GM19452 (cell line): ENCODE measurements around the gene ABHD17C.
"Not testable (repeated sequence)": the region's sequence is repeated elsewhere in the genome, so short reads cannot be mapped to it uniquely, and the experiment has no call there.

Experiments
- ATAC-seq: cut with Tn5 transposase; IDR thresholded peaks from one replicate; pipeline ENCODE4 v1.9.1; 2021; ENCODE audit not compliant: unreplicated experiment

Gene ABHD17C

GRCh38 chr15:80761754-80762153 lies 66.6 kb downstream of the ABHD17C start:
- ATAC-seq: no peak

DNA sequence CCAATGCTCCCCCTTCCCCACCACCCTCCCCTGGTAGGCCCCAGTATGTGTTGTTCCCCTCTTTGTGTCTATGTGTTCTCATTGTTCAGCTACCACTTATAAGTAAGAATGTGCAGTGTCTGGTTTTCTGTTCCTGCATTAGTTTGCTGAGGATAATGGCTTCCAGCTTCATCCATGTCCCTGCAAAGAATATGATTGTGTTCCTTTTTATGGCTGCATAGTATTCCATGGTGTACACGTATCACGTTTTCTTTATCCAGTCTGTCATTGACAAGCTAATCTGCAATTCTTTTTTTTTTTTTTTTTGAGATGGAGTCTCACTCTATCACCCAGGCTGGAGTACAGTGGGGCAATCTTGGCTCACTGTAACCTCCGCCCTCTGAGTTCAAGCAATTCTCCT lies 68.1 kb downstream of the ABHD17C start:
- not testable (repeated sequence) for ATAC-seq

DNA sequence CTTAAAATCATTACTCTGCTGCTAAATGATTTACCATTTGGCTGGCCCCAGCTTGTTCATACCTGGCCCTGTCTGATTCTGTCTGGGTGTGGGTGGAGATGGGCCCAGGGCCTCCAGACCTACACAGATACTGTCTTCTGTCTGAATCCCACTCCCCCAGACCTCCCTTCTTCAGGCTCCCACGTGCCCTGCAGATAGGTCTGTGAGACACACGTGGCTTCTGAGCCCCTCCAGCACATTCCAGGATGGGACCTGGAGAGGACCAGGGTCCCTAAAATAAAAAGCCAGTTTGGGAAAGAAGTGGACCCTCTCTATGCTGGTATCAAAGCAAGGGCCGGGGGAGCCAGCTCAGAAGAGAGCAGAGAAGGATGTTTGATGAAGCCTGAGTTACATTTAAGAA lies 69.4 kb downstream of the ABHD17C start:
- no peak for ATAC-seq

DNA sequence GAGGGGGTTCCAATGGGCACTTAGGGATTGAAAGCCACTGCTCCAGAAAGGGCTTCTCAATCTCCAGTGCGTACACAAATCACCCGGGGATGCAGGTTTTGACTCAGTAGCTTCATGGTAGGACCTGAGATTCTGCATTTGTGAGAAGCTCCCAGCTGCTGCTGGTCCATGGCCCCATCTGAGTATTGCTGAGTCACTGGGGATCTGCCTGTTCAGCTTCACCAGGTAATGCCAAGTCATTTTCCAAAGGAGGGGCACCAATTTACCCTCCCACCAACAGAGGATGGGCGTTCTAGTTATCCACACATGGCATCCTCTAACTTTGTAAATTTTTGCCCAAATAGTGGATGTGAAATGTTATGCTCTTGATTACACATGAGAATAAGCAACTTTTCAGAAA lies 71.2 kb downstream of the ABHD17C start:
- ATAC-seq: no peak

DNA sequence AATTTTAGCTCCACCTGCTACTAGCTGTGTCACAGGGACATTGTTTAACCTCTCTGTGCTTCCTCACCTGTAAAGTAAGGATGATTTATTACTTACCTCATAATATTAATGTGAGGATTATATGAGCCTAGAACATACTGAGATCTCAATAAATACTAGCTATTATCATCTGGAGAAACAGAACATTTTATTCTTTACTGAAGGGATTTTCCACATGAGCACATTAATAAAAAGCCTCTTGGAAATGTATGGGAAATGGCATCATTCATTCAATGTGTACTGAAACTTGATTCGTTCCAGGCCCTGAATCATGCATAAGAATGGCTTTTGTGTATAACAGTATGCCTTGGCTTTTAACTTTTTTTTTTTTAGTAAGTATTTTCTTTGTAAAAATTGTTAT lies 73.0 kb downstream of the ABHD17C start:
- ATAC-seq: no peak

DNA sequence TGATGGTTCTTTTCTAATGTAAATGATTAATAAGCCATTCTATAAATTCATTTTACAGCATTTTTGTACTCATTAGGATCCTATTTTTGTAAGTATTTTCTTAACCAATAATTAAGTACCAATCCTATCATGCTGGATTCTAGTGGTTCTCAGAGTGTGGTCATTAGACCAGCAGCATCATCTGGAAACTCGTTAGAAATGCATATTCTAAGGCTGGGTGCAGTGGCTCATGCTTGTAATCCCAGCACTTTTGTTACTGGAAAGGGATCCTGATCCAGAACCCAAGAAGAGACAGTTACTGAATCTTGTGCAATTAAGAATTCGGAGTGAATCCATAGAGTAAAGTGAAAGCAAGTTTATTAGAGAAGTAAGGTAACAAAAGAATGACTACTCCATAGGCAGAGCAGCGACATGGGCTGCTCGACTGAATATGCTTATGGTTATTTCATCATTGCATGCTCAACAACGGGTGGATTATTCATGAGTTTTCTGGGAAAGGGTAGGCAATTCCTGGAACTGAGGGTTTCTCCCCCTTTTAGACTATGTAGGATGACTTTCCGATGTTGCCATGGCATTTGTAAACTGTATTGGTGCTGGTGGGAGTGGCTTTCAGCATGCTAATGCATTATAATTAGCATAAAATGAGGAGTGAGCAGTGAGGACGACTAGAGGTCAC lies 74.2 kb downstream of the ABHD17C start:
- ATAC-seq: no peak

GRCh38 chr15:80769829-80770705 lies 75.0 kb downstream of the ABHD17C start:
- no peak for ATAC-seq

DNA sequence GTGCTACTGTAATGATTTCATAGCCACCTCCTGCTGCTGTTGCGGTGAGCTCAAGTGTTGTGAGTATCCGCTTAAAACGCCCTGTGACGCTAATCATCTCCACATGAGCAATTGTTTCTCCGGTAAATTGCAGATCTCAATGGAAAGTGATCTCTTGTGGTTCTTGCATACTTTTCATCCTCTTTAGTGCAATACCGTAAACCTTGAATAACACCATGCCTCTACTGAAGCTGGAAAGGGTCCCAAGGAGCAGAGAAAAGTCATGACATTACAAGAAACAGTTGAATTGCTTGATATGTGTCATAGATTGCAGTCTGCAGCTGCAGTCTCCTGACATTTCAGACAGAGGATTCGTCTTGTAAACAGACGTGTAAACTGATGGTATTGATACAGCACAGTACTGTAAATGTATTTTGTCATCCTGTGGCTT lies 78.0 kb downstream of the ABHD17C start:
- no peak for ATAC-seq

- no peak for ATAC-seq
These were observed 78.8 kb downstream of the ABHD17C start for GRCh38 chr15:80773792-80774352.

DNA sequence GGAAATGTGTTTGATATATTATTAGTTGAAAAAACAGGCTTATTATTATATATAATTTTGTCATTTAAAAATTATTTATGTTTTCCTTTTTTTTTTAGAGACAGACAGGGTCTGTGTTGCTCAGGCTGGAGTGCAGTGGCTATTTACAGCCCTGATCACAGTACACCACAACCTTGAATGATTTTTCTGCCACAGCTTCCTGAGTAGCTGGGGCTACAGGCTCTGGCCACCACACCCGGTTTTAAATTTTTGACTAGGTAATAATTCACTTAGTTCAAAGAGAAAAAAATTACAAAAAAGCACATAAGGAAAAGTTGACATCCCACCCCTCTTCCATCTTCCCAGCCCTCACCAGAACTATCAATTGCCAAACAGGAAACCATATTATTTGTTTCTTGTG lies 79.4 kb downstream of the ABHD17C start:
- ATAC-seq: no peak

DNA sequence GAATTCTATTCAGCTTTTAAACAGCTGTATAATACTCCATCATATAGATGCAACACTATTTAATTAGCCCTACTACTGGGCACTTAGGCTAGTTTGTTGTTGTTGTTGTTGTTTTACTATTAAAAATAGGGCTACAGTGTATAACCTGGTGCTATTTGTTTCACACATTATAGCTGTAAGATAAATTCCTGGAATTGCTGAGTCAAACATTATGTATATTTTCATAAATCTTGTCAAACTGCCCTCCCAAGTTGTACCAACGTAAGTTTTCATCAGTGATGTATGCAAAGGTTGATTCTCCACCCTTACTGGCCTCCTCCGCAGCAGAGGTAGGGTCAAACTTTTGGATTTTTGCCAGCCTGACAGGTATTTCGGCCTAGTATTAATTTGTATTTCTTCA lies 80.2 kb downstream of the ABHD17C start:
- no peak for ATAC-seq

- ATAC-seq: no peak
These were observed 81.4 kb downstream of the ABHD17C start for GRCh38 chr15:80776420-80777045.

GRCh38 chr15:80777137-80777536 lies 82.0 kb downstream of the ABHD17C start:
- no peak for ATAC-seq

- no peak for ATAC-seq
These were observed 82.9 kb downstream of the ABHD17C start for GRCh38 chr15:80777826-80778620.

DNA sequence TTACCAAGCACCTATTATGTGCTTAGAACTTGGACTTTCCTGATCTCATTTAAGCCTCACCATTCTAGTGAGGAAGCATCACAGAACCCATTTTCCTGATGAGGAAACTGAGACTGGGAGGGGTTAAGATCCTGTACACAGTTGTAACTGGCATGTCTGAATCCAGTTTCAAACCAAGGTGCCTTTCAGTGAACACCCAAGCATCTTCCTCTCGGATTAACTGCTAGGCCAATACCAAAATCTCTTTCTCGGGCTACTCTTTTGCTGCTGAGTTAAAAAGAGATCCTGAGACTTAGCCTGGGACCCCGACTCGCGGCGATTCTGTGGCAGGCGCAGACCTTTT lies 83.5 kb downstream of the ABHD17C start:
- no peak for ATAC-seq

GRCh38 chr15:80778964-80779657 lies 84.0 kb downstream of the ABHD17C start, which contains the start of gene CEMIP:
Gene CEMIP, plus strand, starts transcription at chr15:80779370. Its CDS starts 94,510 bp downstream, at chr15:80873880.
- no peak for ATAC-seq

DNA sequence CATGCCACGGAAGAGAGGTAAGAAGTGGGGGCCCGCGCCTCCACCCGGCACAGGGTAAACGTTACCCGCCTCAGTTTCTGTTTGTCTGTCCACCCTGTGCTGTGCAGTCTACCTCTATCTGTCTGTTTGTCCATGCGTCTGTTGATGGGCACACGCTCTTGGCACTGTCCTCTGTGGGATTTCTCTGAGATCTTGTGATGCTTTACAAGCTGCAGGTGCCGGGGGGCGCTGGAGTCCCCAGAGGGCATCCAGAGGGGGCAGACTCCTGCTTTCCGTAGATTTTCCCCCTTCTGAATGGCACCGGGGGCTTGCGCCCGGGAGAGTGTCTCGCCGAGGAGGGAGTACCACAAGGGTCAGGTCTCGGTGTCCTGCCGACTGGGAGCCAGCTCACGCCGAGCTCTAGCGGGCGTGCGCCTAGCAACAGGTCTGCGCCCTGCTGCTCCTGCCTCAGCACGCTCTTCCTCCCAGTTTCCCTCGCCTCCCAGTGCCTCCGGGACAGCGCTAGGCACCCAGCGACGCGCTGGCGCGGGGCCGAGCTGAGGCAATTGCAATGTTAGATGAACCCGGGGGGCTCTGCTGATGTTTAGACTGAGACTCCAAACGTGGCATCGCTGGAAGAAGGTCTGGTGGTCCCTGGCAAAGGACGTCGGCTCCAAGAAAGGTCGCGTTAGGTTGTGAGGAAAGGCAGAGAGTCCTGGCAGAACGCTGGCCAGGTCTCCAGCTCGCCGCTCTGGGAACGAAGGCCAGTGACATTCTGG lies 84.7 kb downstream of the ABHD17C start:
- no peak for ATAC-seq

DNA sequence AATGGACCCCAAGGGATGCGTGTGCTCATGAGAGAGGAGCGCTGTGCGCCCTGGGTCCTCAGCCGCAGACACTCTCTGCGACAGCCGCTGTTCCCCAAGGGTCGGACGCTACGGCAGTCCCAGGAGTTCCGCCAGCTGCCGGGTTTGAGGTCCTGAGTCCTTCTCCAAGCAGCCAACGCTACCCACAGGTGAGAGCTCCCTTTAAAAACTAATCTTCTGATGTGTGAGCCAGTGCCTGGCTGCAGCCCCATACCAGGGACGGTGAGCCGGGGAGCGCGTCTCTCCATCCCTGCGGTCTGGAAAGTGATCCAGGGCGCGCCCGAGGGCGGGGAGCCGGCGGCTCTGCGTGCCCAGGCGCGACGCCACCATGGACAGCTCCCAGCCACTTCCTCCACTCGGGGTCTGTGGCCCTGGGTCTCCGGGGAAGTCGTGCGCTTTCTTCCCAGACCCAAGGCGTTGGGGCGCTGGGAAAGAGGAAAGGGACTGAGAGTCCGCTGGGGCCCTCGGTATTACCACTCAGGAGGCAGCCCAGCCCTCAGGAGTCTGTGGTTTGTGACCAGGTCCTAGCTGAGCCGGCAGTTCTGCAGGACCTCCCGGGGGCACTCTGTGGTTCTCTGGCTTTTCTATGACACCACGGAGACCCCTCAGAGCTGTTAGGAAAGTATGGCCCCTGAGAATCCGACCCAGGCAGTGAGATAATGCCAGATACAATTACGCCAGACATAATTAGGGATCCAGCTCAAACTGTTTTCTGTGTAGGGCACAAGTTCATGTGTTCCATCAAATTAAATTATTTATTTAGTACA lies 85.5 kb downstream of the ABHD17C start:
- no peak for ATAC-seq

DNA sequence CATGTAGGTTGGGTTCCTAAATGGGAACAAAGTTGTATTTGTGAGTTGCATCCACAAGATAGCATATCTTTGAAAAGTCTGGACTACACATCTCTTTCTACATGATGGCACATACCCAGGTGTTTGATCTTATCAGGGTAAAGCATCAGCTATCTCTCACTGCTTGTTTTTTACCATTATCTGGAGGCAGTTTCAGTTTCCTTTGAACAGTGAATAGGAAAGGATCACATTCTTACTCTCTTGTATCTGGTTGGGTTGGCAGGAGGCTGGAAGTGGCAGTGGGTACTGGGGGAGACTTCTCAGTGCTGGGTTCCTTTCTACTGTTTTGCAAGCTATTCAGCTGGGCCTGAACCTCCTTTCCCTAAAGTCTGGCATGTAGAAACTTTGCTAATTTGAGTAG lies 88.2 kb downstream of the ABHD17C start:
- ATAC-seq: no peak
